ENCODE measurements around the gene TST.
A peak's percentile ranks its signal among the peaks of the same experiment; 100 is the strongest.

Gene TST

GRCh38 chr22:37019309-37020191, at the start of gene TST, which contains the start of gene MPST:
TSS of gene TST (minus strand) at chr22:37019447. CDS start at chr22:37018732, 715 bp downstream.
TSS of gene MPST (plus strand) at chr22:37019742. CDS start at chr22:37019837, 95 bp downstream.
- DNase-seq (ENCODE audit: low spot score): peak; percentile 69

DNA sequence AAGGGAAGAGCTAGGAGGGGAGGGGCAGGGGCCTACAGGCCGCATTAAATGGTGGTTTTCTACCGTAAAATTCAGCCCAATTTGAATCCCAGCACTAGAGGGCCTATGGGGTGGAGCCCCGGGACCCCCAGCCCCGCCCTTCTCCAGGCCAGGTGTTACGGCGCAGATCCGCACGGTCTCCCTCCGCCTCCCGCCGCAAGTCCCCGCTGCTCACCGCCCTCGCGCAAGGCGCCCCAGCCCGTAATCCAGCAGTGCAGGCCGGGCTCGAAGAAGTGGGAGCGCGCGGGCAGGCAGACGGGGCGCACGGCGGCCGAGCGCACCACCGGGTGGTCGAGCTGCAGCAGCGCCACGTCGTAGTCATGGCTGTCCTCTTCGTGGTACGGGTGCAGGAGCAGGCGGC, 49.6 kb upstream of the TST start:
- no peak for DNase-seq (ENCODE audit: low spot score)

- DNase-seq (ENCODE audit: low spot score): no peak
Measured at GRCh38 chr22:37067428-37067827, 48.2 kb upstream of the TST start.

- no peak for DNase-seq (ENCODE audit: low spot score)
Measured at GRCh38 chr22:37065961-37066360, 46.7 kb upstream of the TST start.

GRCh38 chr22:37065180-37065579, 45.9 kb upstream of the TST start:
- DNase-seq (ENCODE audit: low spot score): no peak

- no peak for DNase-seq (ENCODE audit: low spot score)
Measured at GRCh38 chr22:37064553-37064952, 45.3 kb upstream of the TST start.

DNA sequence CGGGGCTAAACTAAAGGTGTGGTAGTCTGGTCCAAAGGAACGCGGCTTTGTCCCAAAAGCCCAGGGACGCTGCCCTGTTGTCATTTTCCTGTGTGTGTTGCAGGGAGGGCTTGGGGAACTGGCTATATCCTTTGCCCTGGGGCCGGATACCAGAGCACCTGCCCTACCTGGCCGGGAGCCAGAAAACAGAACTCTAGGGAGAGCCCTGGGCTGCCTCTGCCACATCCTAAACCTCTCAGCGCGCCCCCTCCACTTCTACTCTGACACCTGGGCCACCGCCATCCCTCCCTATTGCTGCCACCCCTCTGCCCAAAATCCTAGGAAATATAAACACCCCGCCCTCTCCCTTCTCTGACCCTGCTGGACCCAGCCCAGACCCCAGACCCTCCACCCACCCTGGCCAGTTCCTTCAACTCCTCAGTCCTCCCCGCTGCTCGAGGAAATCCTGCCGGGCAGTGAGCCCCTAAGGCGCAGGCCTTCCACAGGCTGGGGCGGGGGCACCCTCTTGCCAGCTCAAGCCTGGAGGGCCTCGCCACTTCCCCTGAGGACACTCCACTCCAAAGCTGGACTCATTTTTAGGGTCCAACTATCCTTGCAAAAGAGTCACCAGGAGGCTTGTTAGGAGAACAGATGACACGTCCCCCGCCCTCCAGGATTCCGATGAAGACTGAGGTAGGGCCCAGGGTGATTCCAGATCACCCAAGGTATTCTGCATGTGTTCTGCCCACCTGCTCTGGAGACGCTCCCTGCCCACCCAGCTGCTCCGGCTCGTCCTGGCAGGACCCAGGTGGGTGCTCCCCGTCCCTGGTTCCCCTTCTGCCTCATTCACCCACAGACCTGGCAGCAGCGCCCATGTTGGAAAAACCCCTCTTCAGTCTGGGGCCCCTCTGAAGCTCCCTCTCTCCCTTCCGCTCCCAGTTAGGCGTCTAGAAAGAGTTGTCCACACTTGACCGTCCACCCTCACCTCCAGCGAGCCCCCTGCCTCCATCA, 44.5 kb upstream of the TST start:
- DNase-seq (ENCODE audit: low spot score): no peak

- no peak for DNase-seq (ENCODE audit: low spot score)
Measured at GRCh38 chr22:37062702-37063381, 43.6 kb upstream of the TST start.

GRCh38 chr22:37062376-37062675, 43.1 kb upstream of the TST start:
- no peak for DNase-seq (ENCODE audit: low spot score)

- no peak for DNase-seq (ENCODE audit: low spot score)
Measured at GRCh38 chr22:37061611-37062375, 42.5 kb upstream of the TST start.

GRCh38 chr22:37060801-37061610, 41.8 kb upstream of the TST start:
- DNase-seq (ENCODE audit: low spot score): no peak

DNA sequence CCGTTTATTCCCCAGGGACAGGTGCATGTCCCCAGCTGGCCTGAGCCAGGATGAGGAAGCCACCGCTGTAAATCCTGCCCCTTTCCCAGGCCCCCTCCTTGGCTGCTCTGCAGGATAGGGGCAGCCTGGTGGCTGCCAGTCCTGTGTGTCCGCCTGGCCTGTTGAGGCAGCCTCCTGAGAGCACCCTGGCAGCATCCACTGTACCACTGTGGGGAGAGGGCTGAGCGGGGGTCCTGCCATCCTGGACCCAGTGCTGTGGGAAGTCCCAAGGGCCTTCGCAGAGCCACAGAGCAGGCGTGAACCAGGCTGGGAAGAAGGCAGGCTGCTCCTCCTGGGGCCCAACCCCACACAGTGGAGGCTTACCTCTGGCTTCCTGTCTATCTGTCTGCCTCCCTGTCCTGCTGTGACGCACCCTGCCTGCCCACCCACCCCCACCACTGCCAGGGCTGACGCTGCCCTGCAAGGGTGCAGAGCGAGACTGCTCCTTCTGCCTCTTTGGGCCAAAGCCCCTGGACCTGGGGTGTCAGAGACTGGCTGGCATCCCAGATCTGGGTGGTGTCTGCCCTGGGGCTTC, 40.7 kb upstream of the TST start:
- no peak for DNase-seq (ENCODE audit: low spot score)

GRCh38 chr22:37058917-37059701, 39.9 kb upstream of the TST start:
- no peak for DNase-seq (ENCODE audit: low spot score)

DNA sequence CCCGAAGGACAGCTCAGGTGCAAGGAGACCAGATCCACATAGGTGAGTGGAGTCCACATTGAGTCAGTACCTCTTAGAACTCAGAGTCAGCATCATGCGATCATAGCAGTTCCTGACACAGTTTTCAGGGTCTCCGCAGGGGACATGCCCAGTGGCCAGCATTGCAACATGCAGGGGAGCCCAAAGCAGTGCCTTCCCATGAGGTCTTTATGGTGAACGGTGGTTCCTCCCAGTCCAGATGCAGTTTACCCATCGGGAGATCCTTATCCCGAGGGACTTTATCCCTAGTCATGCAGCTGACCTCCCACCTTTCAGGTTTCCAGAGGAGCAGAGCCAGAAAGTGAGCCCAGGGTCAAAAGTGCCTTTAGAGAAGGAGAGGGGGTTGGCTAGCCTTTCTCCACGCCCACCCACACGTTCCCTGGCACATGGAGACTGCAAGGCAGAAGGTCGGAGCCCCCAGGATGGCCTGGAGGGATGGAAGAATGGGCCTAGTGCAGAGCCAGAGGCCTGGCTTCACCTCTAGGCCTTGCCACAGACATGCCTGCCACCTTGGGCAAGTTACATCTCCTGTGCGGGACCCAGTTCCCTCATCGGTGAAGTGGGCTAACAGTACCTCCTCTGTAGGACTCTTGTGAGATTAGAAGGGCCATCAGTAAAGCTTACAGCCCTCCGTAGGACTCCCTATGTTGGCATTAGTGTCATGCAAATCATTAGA, 38.7 kb upstream of the TST start:
- DNase-seq (ENCODE audit: low spot score): no peak

GRCh38 chr22:37057226-37057625, 38.0 kb upstream of the TST start:
- DNase-seq (ENCODE audit: low spot score): no peak

DNA sequence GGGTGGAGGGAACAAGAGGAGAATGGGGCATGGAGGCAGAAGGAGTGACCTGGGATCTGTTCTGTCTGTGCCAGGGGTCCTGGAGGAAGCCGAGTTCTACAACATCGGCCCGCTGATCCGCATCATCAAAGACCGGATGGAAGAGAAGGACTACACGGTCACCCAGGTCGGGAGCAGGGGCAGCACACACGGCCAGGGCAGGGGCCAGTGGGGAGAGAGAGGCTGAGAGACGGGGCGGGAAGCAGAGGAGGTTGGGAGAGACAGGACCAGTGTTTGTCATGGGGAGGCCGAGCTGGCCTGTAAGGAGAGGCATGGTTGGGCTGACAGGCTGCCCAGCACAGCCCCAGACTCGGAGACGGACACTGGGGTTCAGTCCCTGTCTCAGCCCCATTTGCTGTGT, 37.0 kb upstream of the TST start:
- no peak for DNase-seq (ENCODE audit: low spot score)

- DNase-seq (ENCODE audit: low spot score): no peak
Measured at GRCh38 chr22:37054600-37055365, 35.5 kb upstream of the TST start.

DNA sequence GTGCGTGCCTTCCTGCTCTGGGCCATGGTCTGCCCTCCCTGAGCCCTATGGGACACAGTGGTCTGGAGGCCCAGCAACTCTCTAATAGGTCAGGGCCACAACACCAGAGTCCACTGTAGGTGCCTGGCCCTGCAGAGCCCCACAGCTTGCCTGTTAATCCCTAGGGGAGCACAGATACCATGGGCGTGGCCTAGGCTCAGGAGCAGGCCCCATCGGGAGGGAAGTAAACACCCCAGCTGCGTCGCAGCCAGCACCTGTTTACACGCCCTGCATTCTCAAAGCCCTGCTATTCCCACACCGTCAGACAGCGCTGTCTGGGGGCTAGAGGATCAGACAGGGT, 34.8 kb upstream of the TST start:
- no peak for DNase-seq (ENCODE audit: low spot score)

Data from kidney capillary endothelial cell (primary cell).